Activated CD8-positive, alpha-beta memory T cell treated with anti-CD3 and anti-CD28 coated beads, Interleukin-2, amount 50 U/mL, for 24 hours (primary cell): Measurements from ENCODE around the gene AQP12B.
"Not testable (repeated sequence)": the region's sequence is repeated elsewhere in the genome, so short reads cannot be mapped to it uniquely, and the experiment has no call there.

ENCODE experiments used
- DNase-seq: peaks from one replicate; pipeline ENCODE4 v3.0.0-alpha.2; 2020; ENCODE audit errors: extremely low read depth

The AQP12B gene

DNA sequence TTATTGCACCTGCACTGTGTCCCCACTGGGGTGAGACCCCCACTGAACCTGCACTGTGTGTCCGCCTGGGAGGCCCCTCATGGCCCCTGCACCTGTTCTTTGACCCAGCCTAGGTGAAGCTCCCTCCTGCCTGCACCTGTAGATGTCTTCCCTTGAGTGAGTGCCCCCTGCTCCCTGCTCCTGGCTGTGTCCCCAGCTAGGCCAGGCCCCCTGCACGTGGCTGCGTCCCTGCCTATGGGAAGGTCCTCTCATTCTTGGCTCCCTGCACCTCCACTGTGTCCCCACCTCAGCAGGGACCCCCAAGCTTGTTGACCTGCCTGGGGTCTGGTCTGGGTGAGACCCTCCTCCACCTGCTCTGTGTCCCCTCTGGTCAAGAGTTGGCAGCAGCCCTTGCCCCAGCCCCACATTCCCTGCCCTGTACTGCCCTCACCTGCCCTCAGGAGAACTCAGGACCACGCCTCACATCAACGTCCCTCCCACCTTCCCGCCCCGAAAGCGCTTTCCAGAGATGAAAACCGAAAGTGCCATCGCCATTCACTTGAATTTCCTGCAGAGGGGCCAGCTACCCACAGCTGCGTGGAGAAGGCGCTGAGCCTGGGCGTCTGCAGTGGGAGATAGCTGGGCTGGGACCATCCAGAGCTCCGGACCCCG, 769 bp upstream of the AQP12B start:
- DNase-seq, result not testable (repeated sequence)

DNA sequence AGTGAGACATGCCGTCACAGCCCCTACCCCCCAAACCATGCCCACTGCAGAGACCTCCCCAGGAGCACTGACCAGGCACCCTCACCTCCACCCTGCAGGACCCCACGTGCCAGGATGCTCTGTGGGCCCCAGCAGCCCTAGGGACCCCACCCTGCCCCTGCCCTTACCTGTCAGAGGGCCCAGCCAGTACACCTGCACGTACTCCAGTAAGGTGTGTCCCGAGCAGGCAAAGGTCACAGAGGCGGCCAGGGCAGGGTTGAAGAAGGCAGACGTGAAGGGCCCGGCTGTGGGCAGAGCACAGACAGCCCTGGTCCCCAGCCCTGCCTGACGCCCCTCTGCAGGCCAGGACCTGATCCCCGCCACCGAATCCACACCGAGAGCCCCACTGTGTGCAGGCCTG, 2.5 kb downstream of the AQP12B start:
- not testable (repeated sequence) for DNase-seq

DNA sequence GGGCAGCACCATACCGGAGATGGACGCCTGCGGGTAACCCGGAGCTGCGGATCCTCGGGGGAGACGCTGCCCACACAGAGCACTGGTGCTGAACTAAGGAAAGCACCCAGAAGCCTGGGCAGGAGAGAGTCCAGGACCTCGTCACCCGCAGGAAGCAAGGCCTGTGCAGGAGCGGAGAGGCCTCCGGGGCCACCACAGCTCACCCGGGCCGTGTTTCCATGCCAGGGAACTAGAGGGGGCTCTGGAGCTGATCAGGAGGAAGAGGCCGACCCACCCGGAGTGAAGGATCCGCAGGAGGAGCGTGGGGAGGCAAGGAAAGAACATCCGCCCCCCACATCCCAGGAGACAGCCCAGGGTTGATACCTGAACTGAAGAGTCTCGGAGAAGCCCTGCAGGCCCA, 3.8 kb downstream of the AQP12B start:
- not testable (repeated sequence) for DNase-seq

DNA sequence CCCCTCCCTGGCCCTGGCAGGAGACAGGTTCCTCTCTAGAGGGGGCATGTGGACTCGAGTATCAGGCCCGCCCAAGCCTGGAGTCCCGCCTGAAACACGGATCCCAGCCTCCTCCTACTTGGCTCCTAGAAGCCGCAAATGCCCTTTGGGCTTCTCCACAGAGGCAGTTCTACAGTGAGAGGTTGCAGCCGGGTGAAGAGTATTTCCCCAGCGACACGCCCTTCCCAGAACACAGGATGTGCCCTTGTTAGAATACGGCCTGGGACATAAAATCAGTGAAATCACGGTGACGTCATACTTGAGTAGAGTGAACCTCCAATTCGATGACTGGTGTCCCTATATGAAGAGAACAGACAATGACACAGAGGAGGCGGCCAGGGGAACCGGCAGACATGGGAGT, 4.6 kb downstream of the AQP12B start:
- not testable (repeated sequence) for DNase-seq

DNA sequence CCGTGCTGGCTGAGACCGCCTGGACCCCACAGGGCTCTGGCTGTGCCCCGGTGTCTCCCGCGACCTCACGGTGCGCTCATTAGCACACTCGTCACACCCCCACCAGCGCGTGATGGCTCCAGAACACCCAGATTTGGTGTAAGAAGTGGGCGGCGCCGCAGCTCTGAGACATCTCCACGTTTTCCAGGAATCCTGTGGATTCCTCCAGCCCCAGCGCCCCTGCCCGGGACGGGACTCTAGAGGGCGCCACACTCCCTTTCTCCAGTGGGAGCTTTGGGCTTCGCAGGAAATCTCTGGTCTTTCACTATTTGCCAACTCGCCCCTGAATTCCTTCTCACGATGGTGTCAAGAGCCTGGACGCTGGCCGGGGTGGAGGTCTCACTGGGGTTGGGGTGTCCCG, 7.3 kb downstream of the AQP12B start:
- not testable (repeated sequence) for DNase-seq

DNA sequence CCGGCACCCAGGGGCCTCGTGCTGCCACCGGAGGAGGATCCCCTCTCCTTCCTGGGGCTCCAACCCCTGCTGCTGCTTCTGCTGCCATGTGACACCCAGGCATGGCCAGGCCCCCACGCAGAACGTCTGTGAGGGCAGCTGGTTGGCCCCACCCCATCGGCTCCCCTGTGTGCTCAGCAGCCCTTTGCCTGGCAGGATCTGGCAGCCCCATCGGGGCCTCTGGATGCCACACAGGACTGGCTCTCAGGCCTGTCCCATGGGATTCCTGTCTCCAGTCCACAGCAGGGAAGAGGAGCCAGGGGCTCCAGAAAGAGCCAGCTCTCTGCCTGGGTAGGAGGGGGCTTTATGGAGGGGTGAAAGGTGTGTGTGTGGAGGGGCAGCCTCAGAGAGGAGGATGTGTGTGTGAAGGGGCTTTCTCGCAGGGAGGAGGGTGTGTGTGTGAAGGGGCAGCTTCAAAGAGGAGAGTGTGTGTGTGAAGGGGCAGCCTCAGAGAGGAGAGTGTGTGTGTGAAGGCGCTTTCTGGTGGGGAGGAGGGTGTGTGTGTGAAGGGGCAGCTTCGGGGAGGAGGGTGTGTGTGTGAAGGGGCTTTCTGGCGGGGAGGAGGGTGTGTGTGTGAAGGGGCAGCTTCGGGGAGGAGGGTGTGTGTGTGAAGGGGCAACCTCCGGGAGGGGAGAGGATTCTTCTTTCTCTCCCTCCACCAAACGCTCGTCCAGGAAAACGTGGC, 8.1 kb downstream of the AQP12B start:
- DNase-seq, result not testable (repeated sequence)

DNA sequence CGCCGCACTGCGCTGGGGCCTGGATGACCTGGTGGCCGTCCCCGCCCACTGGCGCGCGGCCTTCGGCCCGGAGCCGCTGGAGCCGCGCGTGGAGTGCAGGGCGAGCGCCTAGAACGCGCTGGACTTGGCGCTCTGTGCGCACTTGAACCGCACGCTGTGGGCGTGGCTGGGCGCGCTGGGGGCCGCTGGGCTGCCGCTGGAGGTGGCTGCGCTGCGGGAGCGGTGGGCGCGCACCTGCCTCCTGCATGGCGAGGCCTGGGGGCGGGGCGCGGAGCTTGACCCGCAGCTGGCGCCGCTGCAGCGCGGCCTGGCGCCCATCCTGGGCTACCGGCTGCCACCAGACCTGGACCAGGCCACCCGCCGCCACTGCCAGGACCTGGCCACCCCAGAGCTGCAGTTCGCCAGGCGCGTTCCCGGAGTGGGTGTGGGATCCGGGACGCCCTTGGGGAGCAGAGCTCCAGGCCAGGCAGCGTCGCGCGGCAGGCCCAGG, 9.9 kb downstream of the AQP12B start:
- no peak for DNase-seq

DNA sequence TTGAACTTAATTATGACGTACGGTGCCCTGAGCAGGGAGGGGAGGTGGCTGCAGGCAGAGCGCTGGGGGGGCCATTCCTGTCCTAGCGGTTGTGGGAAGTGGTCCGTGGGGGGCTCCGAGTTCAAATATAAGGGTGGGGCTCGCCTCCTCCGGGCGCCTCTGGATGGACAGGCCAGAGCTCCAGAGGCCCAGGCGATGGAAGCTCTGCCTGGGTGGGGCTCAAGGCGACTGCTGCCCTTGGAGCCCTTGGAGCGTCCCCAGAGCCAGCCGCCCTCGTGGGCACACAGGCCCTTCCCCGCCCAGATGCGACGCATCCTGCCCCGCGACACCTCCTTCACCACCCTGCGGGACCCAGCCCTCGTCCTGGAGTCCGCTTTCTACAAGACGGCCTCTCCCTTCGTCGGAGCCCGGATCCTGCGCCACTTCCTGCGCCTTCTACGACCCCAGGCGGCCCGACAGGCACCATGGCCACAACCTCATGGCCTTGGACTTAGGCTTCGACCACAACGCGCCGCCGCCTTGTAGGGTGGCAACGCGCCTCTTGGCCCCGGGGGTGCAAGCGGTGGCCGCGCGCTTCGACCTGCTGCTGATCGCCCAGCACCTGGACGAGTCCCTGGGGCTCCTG, 10.5 kb downstream of the AQP12B start:
- DNase-seq, result no peak

DNA sequence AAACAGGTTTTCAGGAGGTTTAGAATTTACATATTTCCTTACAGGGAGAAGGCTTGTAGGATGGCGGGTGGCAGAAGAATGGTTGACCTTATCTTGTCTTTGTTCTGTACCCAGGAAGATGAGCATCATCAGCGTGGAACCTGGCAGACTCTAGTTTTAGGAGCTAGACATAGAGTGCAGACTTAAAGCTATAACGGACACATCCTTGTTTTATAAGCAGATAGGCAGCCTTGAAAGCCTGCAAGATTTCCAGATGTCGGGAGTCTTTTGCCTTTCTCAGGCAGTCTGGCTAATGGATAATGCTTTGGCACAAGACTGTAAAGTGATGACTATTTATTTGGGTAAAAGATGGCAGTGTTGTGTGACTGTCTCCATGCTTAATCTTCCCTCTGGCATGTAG, 11.7 kb downstream of the AQP12B start:
- DNase-seq, result no peak

DNA sequence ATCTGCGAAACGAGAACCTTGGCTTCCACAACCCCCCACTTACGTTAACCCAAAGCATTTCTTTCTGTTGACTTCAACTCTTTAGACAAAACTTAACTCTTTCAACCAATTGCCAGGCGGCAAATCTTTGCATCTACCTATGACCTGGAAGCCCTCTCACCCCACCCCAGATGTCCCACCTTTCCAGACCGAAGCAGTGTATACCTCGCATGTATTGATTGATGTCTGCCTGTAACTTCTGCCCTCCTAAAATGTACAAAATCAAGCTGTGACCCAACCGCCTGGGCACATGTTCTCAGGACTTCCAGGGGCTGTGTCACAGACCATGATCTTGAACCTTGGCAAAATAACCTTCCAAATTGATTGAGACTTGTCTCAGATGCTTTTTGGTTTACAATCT, 12.3 kb downstream of the AQP12B start:
- no peak for DNase-seq

DNA sequence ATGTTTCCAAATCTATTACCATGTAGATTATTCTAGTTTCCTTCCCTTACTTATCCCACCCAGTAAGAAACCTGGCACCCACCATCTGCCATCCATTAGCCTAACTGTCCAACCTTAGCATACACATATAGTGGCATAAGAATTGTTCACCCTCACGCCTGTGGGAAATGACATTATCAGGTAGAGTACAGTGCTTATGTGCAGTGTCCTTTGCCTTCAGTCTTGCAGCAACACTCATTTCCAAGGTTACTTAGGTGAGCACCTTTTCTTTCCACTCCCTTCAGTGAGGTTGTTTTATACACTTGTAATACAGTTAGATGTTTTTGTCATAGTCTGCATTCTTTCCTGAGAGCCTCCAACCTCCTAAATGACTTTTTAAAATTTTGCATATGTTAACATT, 18.1 kb downstream of the AQP12B start:
- no peak for DNase-seq

DNA sequence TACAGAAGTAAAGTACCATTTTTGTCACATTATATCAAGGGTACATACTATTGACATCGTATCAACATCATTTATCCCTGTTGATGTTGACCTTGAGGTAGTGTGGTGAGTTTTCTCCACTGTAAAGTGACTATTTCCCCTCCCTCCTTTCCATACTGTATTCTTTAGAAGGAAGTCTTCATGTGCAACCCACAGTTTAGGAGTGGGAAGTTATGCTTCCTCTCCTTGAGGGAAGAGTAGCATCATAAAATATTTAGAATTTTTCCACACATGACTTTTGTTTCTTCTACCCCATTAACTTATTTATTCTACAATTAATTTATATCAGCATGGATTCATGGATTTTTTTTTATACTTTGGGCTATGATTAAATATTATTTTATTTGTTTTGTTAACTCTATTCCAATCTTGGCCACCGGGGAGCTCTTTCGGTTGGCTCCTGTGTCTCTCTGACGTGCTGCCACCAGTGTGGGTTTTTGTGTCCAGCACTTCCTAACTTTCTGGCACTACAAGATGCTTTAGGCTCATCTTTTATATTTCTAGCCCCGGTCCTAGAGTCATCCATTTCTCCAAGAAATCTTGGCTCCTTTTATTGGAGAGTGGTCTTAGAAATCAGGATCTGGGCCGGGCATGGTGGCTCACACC, 19.0 kb downstream of the AQP12B start:
- no peak for DNase-seq

DNA sequence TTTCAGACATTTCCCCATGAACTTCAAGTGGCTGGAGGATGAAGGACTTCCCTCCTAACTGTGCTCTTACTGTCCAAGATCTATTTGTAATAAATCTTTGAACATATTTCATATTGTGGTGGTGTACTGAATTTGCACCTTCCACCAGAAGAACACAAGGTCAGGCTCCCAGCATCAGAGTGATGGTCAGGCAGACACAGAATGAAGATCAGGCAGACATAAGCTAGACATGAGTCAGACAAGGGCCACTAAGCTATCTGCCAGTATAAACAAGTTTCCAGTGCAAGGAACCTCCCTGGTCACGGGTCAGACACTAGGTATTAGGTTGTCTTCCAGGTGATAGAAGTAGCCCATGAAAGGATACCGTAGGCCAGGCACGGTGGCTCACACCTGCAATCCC, 20.0 kb downstream of the AQP12B start:
- DNase-seq, result no peak

DNA sequence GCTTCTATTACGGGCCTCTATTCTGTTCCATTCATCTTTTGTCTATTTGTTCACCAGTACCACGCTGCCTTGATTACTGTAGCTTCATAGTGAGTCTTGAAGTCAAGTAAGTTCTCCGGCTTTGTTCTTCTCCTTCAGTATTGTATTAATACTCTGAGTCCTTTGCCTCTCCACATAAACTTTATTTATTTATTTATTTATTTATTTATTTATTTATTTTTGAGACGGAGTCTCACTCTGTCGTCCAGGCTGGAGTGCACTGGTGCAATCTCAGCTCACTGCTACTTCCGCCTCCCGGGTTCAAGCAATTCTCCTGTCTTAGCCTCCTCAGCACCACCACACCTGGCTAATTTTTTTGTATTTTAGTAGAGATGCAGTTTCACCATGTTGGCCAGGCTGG, 22.8 kb downstream of the AQP12B start:
- not testable (repeated sequence) for DNase-seq

DNA sequence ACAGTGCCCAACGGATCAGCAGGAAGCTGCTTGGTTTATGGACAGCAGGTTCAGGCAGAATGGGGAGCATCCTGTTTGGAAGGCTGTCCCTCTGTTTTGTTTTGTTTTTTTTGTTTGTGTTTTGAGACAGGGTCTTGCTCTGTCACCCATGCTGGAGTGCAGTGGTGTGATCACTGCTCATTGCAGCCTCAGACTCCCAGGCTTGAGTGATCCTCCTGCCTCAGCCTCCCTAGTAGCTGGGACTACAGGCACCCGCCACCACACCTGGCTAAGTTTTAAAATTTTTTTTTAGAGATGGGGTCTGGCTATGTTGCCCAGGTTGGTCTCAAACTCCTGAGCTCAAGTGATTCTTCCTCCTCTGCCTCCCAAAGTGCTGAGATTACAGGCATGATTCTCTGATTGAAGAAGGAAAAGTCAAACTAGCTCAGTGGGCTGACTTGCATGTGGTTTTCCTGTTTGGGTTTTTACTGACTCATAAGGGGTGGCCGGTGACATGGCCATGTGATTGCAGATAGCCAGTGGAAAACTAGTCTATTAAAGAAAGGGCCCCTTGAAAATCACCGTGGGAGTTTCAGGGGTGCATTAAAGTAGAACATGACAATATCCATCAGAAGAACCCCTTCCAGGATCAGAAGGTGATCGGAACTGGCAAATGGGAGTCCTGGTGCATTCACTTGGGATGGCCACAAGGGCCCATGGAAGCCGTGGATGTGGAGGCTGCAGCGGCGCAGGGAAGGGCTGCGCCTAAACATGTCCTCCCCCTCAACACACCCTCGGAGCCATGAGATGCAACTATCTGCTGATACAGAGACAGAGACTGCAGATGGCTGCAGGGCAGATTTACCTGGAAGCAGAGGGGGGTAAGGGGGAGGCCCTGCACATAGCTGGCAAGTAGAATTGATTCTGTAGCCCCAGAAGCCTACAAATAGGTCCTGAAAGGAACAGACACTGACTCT, 26.5 kb downstream of the AQP12B start:
- DNase-seq, result no peak

DNA sequence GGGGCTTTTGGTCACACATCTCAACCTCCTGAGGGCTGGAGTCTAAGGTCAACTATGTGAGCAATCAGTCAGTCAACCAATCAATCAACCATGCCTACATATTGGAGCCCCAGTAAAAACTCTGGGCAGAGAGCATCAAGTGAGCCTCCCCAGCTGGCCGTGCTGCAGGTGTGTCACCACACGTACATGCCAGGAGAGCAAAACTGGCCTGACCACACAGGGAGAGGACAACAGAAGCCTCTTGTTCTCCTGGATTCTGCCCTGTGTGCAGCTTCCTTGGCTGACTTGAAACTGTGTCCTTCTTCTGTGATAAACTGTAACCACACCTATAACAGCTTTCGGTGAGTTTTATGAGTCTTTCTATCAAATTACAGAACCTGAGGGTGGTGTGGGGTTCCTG, 31.5 kb downstream of the AQP12B start:
- DNase-seq, result no peak

DNA sequence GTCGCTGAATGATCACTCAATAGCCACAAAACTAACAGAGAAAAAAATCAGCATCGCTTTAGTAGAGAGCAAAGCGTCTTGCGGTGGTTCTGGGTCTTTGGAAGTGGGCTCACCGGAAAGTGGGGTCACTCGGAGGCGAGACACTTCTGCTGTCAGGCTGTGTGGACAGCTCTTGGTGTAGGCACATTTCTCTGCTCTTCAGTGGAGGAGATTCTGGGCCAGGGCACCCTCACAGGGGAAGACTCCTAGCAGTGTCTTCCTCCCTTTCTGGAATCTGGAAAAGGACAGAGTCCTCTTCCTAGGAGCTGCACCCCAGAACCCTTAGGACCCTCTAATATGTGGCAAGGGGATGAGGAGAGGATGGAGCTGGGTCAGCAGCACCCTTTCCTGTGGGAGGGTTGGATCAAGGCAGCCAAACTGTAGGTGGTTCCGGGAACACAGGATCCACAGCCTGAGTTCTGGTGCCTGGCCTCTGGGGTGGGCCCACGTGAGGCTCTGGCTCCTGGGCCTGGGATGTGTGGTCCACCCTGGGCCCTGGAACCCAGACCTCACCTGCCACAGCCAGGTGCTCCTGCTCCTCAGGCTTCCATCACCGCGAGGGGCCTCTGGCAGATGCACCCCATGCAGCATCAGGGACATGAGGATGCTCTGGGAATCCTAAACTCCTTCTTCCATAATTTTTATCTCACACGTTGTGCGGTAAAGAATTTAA, 32.3 kb downstream of the AQP12B start:
- DNase-seq, result no peak

DNA sequence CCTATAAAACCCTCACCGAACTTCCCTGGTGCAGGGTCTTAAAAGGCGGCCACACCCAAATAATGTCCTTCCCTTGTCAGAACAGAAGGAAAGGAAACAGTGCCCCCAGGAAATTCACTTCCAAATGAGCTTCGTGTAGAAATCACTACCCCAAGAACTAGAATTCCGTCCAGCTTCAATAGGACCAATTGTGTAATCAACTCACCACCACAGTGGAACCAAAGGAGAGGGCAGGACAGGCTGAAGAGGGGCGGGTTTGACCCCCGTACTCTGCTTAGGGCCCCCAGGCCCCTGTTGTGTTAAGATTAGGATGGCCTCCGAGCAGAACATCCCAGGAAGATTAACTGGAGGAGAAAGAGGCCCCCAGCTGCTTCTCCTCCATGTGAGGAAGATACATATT, 33.4 kb downstream of the AQP12B start:
- DNase-seq, result no peak

DNA sequence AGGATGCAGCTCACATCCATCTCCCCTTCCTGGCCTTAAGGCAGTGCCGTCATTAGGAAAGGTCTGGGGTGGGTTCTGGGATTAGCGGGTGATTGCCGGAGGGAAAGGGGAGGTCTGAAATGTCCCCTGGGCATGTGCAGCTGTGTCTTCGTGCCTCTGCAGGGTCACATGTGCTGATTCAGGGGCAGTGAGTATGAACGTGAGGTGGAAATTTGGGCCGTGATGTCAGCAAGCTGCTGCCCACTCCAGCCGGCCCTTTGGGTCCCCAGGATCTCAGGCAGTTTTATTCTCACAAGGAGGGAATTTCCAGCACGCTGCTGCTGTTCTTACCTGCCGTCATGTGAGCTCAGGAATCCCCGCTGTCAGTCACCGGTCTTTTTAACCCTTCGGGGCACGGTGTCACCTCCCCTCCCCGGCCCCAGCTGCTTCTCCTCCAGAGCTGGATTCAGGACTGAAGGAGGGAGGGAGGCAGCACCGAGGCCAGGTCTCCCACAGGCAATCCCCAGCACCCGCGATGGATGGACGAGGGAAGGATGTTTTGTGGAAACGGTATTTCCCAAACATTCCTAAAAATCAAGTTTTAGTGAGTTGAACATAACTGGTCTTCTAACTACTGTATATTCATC, 33.9 kb downstream of the AQP12B start:
- no peak for DNase-seq

DNA sequence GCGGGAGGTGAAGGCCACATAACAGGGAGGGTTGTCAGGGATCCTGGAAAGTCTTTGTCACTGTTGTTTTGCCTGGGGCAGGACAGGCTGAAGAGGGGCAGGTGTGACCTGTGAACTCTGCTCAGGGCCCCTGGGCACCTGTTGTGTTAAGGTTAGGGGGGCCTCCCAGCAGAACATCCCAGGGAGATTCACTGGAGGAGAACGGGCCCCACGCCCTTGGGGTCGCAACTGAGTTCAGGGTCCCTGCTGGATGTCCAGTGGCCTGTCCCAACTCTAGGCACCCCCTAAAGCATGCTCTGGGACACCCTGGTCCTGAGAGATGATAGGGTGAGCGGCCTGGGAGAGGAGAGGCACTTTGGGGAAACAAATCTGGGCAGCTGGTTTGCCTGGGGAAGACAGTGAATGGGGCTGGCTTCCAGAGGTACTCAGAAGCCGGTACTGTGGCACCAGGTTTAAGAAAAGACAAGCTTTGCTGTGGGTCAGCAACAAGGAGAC, 34.5 kb downstream of the AQP12B start:
- no peak for DNase-seq
